ENCODE results near the gene TMEM165.

The TMEM165 gene

GRCh38 chr4:55395218-55395528 is 584 bp upstream of the TMEM165 start:
- Histone ChIP-seq H3K36me3 (ENCODE audit: insufficient read depth, low read length) (peaks cover 24% of the 10 kb centered on the region), H3K9me3 (replicated peaks; ENCODE audit: low read length) (no peaks in the 10 kb centered on the region), H3K27me3 (ENCODE audit: control insufficient read depth, insufficient read depth, low read length) (no peaks in the 10 kb centered on the region), H3K9ac (ENCODE audit: low read depth, low read length) (peak overlapping the region; percentile 100), H3K4me3 (ENCODE audit: low read length) (peak overlapping the region; percentile 88), H3K4me1 (ENCODE audit: control insufficient read depth, insufficient read depth, low read length) (peaks cover 22% of the 10 kb centered on the region), H3K4me2 (ENCODE audit: low read length) (peak overlapping the region; percentile 99)

GRCh38 chr4:55396308-55397125 is 760 bp downstream of the TMEM165 start:
- H3K4me1 ChIP-seq (ENCODE audit: control insufficient read depth, insufficient read depth, low read length): peaks cover 26% of the 10 kb centered on the region

DNA sequence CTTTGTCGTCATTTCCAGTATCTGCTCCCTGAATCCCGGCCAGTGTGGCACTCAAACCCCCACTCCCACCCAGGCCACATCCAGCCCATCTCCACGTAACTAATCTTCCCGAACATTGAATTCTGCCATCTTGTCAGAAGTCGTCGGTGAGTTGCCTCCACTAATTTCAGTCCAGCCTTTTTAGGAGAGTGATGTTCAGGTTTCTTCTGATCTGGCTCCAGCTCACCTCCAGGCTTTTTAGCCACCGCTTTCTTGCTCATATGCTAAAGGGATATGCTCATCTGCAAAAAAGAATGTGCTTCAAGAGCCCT is 1.3 kb downstream of the TMEM165 start:
- Histone ChIP-seq H3K27me3 (ENCODE audit: control insufficient read depth, insufficient read depth, low read length) (no peaks in the 10 kb centered on the region), H3K9ac (ENCODE audit: low read depth, low read length) (peak overlapping the region; percentile 100), H3K9me3 (replicated peaks; ENCODE audit: low read length) (no peaks in the 10 kb centered on the region), H3K36me3 (ENCODE audit: insufficient read depth, low read length) (peaks cover 30% of the 10 kb centered on the region), H3K4me2 (ENCODE audit: low read length) (peak overlapping the region; percentile 99), H3K4me3 (ENCODE audit: low read length) (peak overlapping the region; percentile 88), H3K4me1 (ENCODE audit: control insufficient read depth, insufficient read depth, low read length) (peaks cover 26% of the 10 kb centered on the region)

More at GRCh38 chr4:55396308-55397125, 760 bp downstream of the TMEM165 start:
- peak overlapping the region; percentile 99 for H3K4me2 ChIP-seq (ENCODE audit: low read length)
- peak overlapping the region; percentile 100 for H3K9ac ChIP-seq (ENCODE audit: low read depth, low read length)
- peaks cover 30% of the 10 kb centered on the region for H3K36me3 ChIP-seq (ENCODE audit: insufficient read depth, low read length)
- no peaks in the 10 kb centered on the region for H3K27me3 ChIP-seq (ENCODE audit: control insufficient read depth, insufficient read depth, low read length)
- no peaks in the 10 kb centered on the region for H3K9me3 ChIP-seq (replicated peaks; ENCODE audit: low read length)
- peak overlapping the region; percentile 88 for H3K4me3 ChIP-seq (ENCODE audit: low read length)

DNA sequence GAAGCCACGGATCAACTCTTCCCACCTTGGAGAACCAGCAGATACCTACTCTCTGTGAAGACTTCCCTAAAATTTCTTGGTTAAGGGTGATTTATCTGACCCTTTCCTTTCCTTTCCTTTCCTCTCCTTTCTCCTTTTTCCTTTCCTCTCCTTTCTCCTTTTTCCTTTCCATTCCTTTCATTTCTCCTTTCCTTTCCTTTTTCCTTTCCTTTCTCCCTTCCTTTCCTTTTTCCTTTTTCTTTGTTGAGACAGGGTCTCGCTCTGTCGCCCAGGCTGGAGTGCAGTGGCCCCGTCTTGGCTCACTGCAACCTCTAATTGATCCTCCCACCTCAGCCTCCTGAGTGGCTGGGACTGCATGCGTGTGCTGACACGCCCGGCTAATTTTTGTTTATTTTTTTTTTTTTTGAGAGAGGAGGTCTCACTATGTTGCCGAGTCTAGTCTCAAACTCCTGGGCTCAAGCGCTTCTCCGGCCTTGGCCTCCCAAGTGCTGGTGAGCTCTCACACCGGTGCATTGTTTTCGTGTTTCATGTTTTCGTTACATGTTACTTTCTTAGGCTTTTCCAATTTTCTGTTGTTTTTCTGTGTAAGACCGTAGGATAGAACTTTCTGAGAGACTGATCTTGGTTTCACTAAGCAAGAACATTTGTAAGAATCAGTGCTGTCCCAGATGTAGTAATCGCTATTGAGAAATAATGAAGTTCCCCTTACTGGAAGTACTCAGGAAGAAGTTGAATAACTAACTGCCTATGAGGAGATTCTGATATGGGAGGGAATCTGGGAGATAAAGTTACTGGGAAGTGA is 2.0 kb downstream of the TMEM165 start:
- Histone ChIP-seq H3K27me3 (ENCODE audit: control insufficient read depth, insufficient read depth, low read length) (no peaks in the 10 kb centered on the region), H3K4me2 (ENCODE audit: low read length) (peak overlapping the region; percentile 99), H3K36me3 (ENCODE audit: insufficient read depth, low read length) (peaks cover 30% of the 10 kb centered on the region), H3K9ac (ENCODE audit: low read depth, low read length) (peak overlapping the region; percentile 100), H3K4me1 (ENCODE audit: control insufficient read depth, insufficient read depth, low read length) (peaks cover 26% of the 10 kb centered on the region), H3K9me3 (replicated peaks; ENCODE audit: low read length) (no peaks in the 10 kb centered on the region), H3K4me3 (ENCODE audit: low read length) (peak overlapping the region; percentile 88)

- H3K4me1 ChIP-seq (ENCODE audit: control insufficient read depth, insufficient read depth, low read length): peaks cover 22% of the 10 kb centered on the region
- H3K9me3 ChIP-seq (replicated peaks; ENCODE audit: low read length): no peaks in the 10 kb centered on the region
- H3K27me3 ChIP-seq (ENCODE audit: control insufficient read depth, insufficient read depth, low read length): no peaks in the 10 kb centered on the region
- H3K4me3 ChIP-seq (ENCODE audit: low read length): peak overlapping the region; percentile 88
- peaks cover 35% of the 10 kb centered on the region for H3K36me3 ChIP-seq (ENCODE audit: insufficient read depth, low read length)
- H3K4me2 ChIP-seq (ENCODE audit: low read length): peak overlapping the region; percentile 99
- peak overlapping the region; percentile 100 for H3K9ac ChIP-seq (ENCODE audit: low read depth, low read length)
These were observed 2.7 kb downstream of the TMEM165 start for GRCh38 chr4:55398461-55398860.

DNA sequence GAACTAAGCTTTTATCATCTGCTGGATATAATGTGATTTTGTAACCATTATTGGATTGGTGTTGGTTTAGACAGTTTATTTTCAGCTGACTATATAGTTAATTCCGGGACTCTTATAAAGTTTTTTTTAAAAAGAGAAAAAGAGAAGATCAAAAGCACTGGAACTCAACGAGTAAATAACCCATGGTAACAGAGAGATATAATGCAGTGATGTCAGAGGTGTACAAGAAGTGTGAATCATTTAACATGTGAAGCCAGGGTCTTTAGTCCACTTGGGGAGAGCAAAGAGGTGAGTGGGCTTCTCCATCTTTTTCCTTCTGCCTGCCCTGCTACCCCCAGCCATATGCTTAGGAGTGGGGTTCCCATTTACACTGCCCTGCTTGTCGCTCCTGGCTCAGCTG is 3.2 kb downstream of the TMEM165 start:
- H3K4me1 ChIP-seq (ENCODE audit: control insufficient read depth, insufficient read depth, low read length): peaks cover 19% of the 10 kb centered on the region
- H3K9me3 ChIP-seq (replicated peaks; ENCODE audit: low read length): no peaks in the 10 kb centered on the region
- H3K4me2 ChIP-seq (ENCODE audit: low read length): peak overlapping the region; percentile 99
- no peaks in the 10 kb centered on the region for H3K27me3 ChIP-seq (ENCODE audit: control insufficient read depth, insufficient read depth, low read length)
- H3K9ac ChIP-seq (ENCODE audit: low read depth, low read length): peak overlapping the region; percentile 100
- peaks cover 40% of the 10 kb centered on the region for H3K36me3 ChIP-seq (ENCODE audit: insufficient read depth, low read length)
- peak overlapping the region; percentile 88 for H3K4me3 ChIP-seq (ENCODE audit: low read length)

DNA sequence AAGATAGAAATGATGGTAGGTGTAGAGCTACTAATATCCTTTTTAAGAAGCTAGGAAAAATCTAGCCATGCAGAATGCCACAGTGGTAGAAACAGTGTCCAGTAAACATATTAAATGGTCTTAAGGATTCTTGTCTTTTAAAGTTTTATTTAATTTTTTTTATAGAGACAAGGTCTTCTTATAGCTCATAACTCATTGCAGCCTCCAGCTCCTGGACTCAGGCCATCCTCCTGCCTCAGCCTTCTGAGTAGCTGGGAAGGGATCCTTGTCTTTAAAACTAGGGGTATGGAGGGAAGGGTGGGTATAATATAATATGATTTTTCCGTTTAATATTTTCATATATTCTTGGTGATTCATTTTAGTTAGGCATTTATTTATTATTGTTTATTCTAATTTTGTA is 3.8 kb downstream of the TMEM165 start:
- Histone ChIP-seq H3K4me1 (ENCODE audit: control insufficient read depth, insufficient read depth, low read length) (peaks cover 19% of the 10 kb centered on the region), H3K4me3 (ENCODE audit: low read length) (peak overlapping the region; percentile 88), H3K27me3 (ENCODE audit: control insufficient read depth, insufficient read depth, low read length) (no peaks in the 10 kb centered on the region), H3K36me3 (ENCODE audit: insufficient read depth, low read length) (peaks cover 45% of the 10 kb centered on the region), H3K9me3 (replicated peaks; ENCODE audit: low read length) (no peaks in the 10 kb centered on the region), H3K4me2 (ENCODE audit: low read length) (peak overlapping the region; percentile 99), H3K9ac (ENCODE audit: low read depth, low read length) (peak overlapping the region; percentile 100)

DNA sequence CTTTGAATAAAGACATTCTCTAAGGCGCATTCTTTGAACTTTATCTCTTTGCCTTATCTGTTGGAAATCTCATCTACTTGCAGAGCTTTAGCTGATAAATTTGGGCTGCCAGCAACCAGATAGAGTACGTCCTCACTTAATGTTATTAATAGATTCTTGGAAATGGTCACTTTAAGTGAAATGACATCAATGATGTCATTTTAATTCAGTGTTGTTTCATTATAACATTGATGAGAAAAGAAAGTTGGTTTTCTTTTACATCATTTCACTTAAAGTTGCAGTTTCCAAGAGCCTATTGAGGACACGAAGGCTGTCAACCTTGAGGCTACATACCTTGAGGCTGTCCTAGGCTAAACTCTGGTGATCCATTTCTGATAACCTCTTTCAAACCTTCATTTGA is 9.3 kb downstream of the TMEM165 start:
- H3K4me2 ChIP-seq (ENCODE audit: low read length): no peak overlapping the region
- peaks cover 52% of the 10 kb centered on the region for H3K36me3 ChIP-seq (ENCODE audit: insufficient read depth, low read length)
- no peaks in the 10 kb centered on the region for H3K9me3 ChIP-seq (replicated peaks; ENCODE audit: low read length)
- peaks cover 24% of the 10 kb centered on the region for H3K4me1 ChIP-seq (ENCODE audit: control insufficient read depth, insufficient read depth, low read length)
- H3K27me3 ChIP-seq (ENCODE audit: control insufficient read depth, insufficient read depth, low read length): no peaks in the 10 kb centered on the region
- no peak overlapping the region for H3K9ac ChIP-seq (ENCODE audit: low read depth, low read length)
- no peak overlapping the region for H3K4me3 ChIP-seq (ENCODE audit: low read length)

DNA sequence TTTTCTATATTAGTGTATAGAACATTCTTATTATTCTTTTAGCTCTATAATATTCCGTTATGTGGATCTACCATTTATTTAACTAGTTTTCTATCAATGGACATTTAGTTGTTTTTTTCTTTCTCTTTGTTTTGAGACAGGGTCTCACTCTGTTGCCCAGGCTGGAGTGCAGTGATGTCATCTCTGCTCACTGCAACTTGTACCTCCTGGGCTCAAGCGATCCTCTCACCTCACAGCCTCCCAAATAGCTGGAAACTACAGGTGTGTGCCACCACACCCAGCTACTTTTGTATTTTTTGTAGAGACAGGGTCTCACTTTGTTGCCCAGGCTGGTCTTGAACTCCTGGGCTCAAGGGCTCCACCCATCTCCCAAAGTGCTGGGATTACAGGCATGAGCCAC is 10.8 kb downstream of the TMEM165 start:
- Histone ChIP-seq H3K4me1 (ENCODE audit: control insufficient read depth, insufficient read depth, low read length) (peaks cover 23% of the 10 kb centered on the region), H3K27me3 (ENCODE audit: control insufficient read depth, insufficient read depth, low read length) (no peaks in the 10 kb centered on the region), H3K4me2 (ENCODE audit: low read length) (no peak overlapping the region), H3K9ac (ENCODE audit: low read depth, low read length) (no peak overlapping the region), H3K36me3 (ENCODE audit: insufficient read depth, low read length) (peaks cover 48% of the 10 kb centered on the region), H3K4me3 (ENCODE audit: low read length) (no peak overlapping the region), H3K9me3 (replicated peaks; ENCODE audit: low read length) (no peaks in the 10 kb centered on the region)

GRCh38 chr4:55407119-55407518 is 11.4 kb downstream of the TMEM165 start:
- Histone ChIP-seq H3K9ac (ENCODE audit: low read depth, low read length) (no peak overlapping the region), H3K9me3 (replicated peaks; ENCODE audit: low read length) (no peaks in the 10 kb centered on the region), H3K4me2 (ENCODE audit: low read length) (no peak overlapping the region), H3K4me1 (ENCODE audit: control insufficient read depth, insufficient read depth, low read length) (peaks cover 23% of the 10 kb centered on the region), H3K36me3 (ENCODE audit: insufficient read depth, low read length) (peaks cover 52% of the 10 kb centered on the region), H3K4me3 (ENCODE audit: low read length) (no peak overlapping the region), H3K27me3 (ENCODE audit: control insufficient read depth, insufficient read depth, low read length) (no peaks in the 10 kb centered on the region)

DNA sequence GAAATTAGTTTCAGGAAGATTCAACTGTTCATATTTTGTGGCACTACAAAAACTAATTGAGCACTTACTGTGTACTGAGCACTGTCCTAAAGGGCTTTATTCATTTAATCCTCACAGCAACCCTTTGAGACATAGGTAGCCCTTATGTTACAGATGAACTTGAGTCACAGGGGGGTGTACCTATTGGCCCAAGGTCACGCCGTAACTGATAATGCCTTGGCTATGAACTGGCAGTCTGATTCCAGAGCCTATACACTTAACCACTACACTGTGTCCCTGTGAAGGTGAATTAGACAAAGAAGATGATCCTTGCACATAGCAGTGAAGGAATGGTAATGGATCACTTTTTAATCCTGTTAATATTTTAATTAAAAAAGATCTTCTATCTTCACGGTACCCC is 12.0 kb downstream of the TMEM165 start:
- no peaks in the 10 kb centered on the region for H3K27me3 ChIP-seq (ENCODE audit: control insufficient read depth, insufficient read depth, low read length)
- no peaks in the 10 kb centered on the region for H3K9me3 ChIP-seq (replicated peaks; ENCODE audit: low read length)
- H3K9ac ChIP-seq (ENCODE audit: low read depth, low read length): no peak overlapping the region
- no peak overlapping the region for H3K4me3 ChIP-seq (ENCODE audit: low read length)
- peaks cover 52% of the 10 kb centered on the region for H3K36me3 ChIP-seq (ENCODE audit: insufficient read depth, low read length)
- H3K4me2 ChIP-seq (ENCODE audit: low read length): no peak overlapping the region
- peaks cover 23% of the 10 kb centered on the region for H3K4me1 ChIP-seq (ENCODE audit: control insufficient read depth, insufficient read depth, low read length)

Measured in skeletal muscle satellite cell (primary cell).